ENCODE results near the gene WFIKKN2. TPM values are rescaled to one million over a fixed set of nuclear protein-coding genes. Genes with fewer than 3 reads are reported as not detected.
"Not testable (repeated sequence)": the region's sequence is repeated elsewhere in the genome, so short reads cannot be mapped to it uniquely, and the experiment has no call there.

The WFIKKN2 gene
- total RNA-seq, 1 donor from 2014 or later, result 0.63 TPM

GRCh38 chr17:50850640-50851039 lies 15.3 kb downstream of the WFIKKN2 start:
- no peak for DNase-seq (ENCODE audit: low spot score)

GRCh38 chr17:50853015-50853615 lies 17.7 kb downstream of the WFIKKN2 start:
- no peak for DNase-seq (ENCODE audit: low spot score)

GRCh38 chr17:50853781-50854180 lies 18.4 kb downstream of the WFIKKN2 start:
- DNase-seq (ENCODE audit: low spot score), result no peak

GRCh38 chr17:50855708-50856330 lies 20.4 kb downstream of the WFIKKN2 start:
- no peak for DNase-seq (ENCODE audit: low spot score)

GRCh38 chr17:50856431-50856830 lies 21.0 kb downstream of the WFIKKN2 start:
- DNase-seq (ENCODE audit: low spot score), result no peak

- DNase-seq (ENCODE audit: low spot score), result no peak
Measured at GRCh38 chr17:50858486-50859225, 23.3 kb downstream of the WFIKKN2 start.

- not testable (repeated sequence) for DNase-seq (ENCODE audit: low spot score)
Measured at GRCh38 chr17:50859727-50860126, 24.3 kb downstream of the WFIKKN2 start.

GRCh38 chr17:50861334-50861676 lies 25.9 kb downstream of the WFIKKN2 start:
- no peak for DNase-seq (ENCODE audit: low spot score)

- DNase-seq (ENCODE audit: low spot score), result no peak
Measured at GRCh38 chr17:50861822-50862528, 26.6 kb downstream of the WFIKKN2 start.

GRCh38 chr17:50863221-50863843 lies 27.9 kb downstream of the WFIKKN2 start:
- peak; percentile 54 for DNase-seq (ENCODE audit: low spot score)

- no peak for DNase-seq (ENCODE audit: low spot score)
Measured at GRCh38 chr17:50863931-50864330, 28.5 kb downstream of the WFIKKN2 start.

GRCh38 chr17:50864747-50865059 lies 29.3 kb downstream of the WFIKKN2 start:
- DNase-seq (ENCODE audit: low spot score), result no peak

GRCh38 chr17:50865060-50865867 lies 29.9 kb downstream of the WFIKKN2 start:
- DNase-seq (ENCODE audit: low spot score), result peak; percentile 41

GRCh38 chr17:50865868-50866260 lies 30.5 kb downstream of the WFIKKN2 start:
- no peak for DNase-seq (ENCODE audit: low spot score)

- peak; percentile 98 for DNase-seq (ENCODE audit: low spot score)
Measured at GRCh38 chr17:50866261-50866949, 31.0 kb downstream of the WFIKKN2 start, which contains the start of gene TOB1. TSS of gene TOB1 (minus strand) at chr17:50866354. CDS start at chr17:50864017, 2,337 bp downstream.

GRCh38 chr17:50866950-50867362 lies 31.6 kb downstream of the WFIKKN2 start:
- peak; percentile 70 for DNase-seq (ENCODE audit: low spot score)

- peak; percentile 97 for DNase-seq (ENCODE audit: low spot score)
Measured at GRCh38 chr17:50867363-50868139, 32.2 kb downstream of the WFIKKN2 start.

GRCh38 chr17:50868140-50868438 lies 32.7 kb downstream of the WFIKKN2 start:
- DNase-seq (ENCODE audit: low spot score), result no peak

- DNase-seq (ENCODE audit: low spot score), result no peak
Measured at GRCh38 chr17:50868602-50869001, 33.2 kb downstream of the WFIKKN2 start.

GRCh38 chr17:50871364-50871763 lies 36.0 kb downstream of the WFIKKN2 start:
- no peak for DNase-seq (ENCODE audit: low spot score)
